HEK293 (cell line): ENCODE data around the gene TTBK1.

Experiments used
- CTCF ChIA-PET: fragments of 350-600 bp; formaldehyde crosslinking; extraction: SDS; loops from one replicate; lab custom pipeline; 2021; ENCODE audit warnings: antibody characterized with exemption; lab: Yijun Ruan, JAX
- POLR2A ChIA-PET: fragments of 300-600 bp; formaldehyde crosslinking; extraction: SDS; loops from one replicate; lab custom pipeline; 2020; ENCODE audit warnings: antibody characterized with exemption, inconsistent platforms; lab: Yijun Ruan, JAX
- H3K27ac ChIP-seq: fragments of 200-500 bp; sonication (Bioruptor generic); 2 replicates; pipeline ENCODE4 v1.5.1; 2014; ENCODE audit warnings: low read depth, low read length, control low read depth, inconsistent platforms; ENCODE audit errors: extremely low read depth
- H3K36me3 ChIP-seq, 2 experiments: fragments of 200-500 bp in 1 of 2; sonication (Bioruptor generic) in 1 of 2; 1 replicate in 1 of 2; 2 replicates in 1 of 2; pipeline ENCODE4 v1.5.1; 2014 to 2017; ENCODE audit warnings: inconsistent platforms in 2 of 2, low read length in 2 of 2; ENCODE audit not compliant: control insufficient read depth in 2 of 2, insufficient read depth in 1 of 2
- H3K4me1 ChIP-seq: fragments of 200-500 bp; sonication (Bioruptor generic); 2 replicates; pipeline ENCODE4 v1.5.1; 2014; ENCODE audit warnings: mild to moderate bottlenecking, low read length, inconsistent platforms; ENCODE audit not compliant: control insufficient read depth, insufficient read depth
- H3K4me3 ChIP-seq: 2 replicates; pipeline ENCODE4 v1.5.1; 2011; ENCODE audit warnings: low read depth, mild to moderate bottlenecking, control low read depth, low read length, moderate library complexity
- H3K9me3 ChIP-seq: fragments of 200-500 bp; sonication (Bioruptor generic); 2 replicates; pipeline ENCODE4 v1.5.1; 2014; ENCODE audit warnings: low read depth, low read length, inconsistent platforms; ENCODE audit not compliant: control insufficient read depth, insufficient read depth
- GLI2 ChIP-seq: fragments of 450-650 bp; formaldehyde crosslinking; IDR thresholded peaks from 2 replicates; pipeline ENCODE4; 2017; ENCODE audit warnings: missing biosample characterization, missing genetic modification characterization, low read depth, borderline replicate concordance
- HOXD13 ChIP-seq: sonication (generic); formaldehyde crosslinking; IDR thresholded peaks from 2 replicates; pipeline ENCODE4 v1.8.0; 2022; ENCODE audit warnings: missing genetic modification reagents, borderline replicate concordance
- KLF17 ChIP-seq: fragments of 450-650 bp; formaldehyde crosslinking; IDR thresholded peaks from 2 replicates; pipeline ENCODE4 v1.5.1; 2016; ENCODE audit warnings: missing biosample characterization, missing genetic modification characterization
- RBAK ChIP-seq: fragments of 450-650 bp; formaldehyde crosslinking; IDR thresholded peaks from 2 replicates; pipeline ENCODE4 v1.5.1; 2016; ENCODE audit warnings: missing biosample characterization, missing genetic modification characterization
- REST ChIP-seq: fragments of 450-650 bp; formaldehyde crosslinking; IDR thresholded peaks from 2 replicates; pipeline ENCODE4 v1.5.1; 2016; ENCODE audit warnings: missing biosample characterization, missing genetic modification characterization
- ZBTB10 ChIP-seq: fragments of 450-650 bp; formaldehyde crosslinking; IDR thresholded peaks from 2 replicates; pipeline ENCODE4 v1.5.1; 2016; ENCODE audit warnings: missing biosample characterization, missing genetic modification characterization
- ZNF221 ChIP-seq: fragments of 450-650 bp; formaldehyde crosslinking; IDR thresholded peaks from 2 replicates; pipeline ENCODE4 v1.5.1; 2017; ENCODE audit warnings: missing biosample characterization, missing genetic modification characterization, borderline replicate concordance
- ZNF280C ChIP-seq: fragments of 450-650 bp; formaldehyde crosslinking; IDR thresholded peaks from 2 replicates; pipeline ENCODE4 v1.5.1; 2016; ENCODE audit warnings: missing biosample characterization, missing genetic modification characterization
- ZNF473 ChIP-seq: fragments of 450-650 bp; formaldehyde crosslinking; IDR thresholded peaks from 2 replicates; pipeline ENCODE4 v1.5.1; 2017; ENCODE audit warnings: missing biosample characterization, missing genetic modification characterization
- ZNF510 ChIP-seq: fragments of 450-650 bp; formaldehyde crosslinking; IDR thresholded peaks from 2 replicates; pipeline ENCODE4 v1.5.1; 2018; ENCODE audit warnings: mild to moderate bottlenecking, missing genetic modification characterization, missing biosample characterization; ENCODE audit not compliant: insufficient replicate concordance
- ZNF518A ChIP-seq: fragments of 450-650 bp; formaldehyde crosslinking; conservative IDR thresholded peaks from 2 replicates; pipeline ENCODE4 v1.5.1; 2016; ENCODE audit warnings: low read depth, missing biosample characterization, missing genetic modification characterization
- ZNF571 ChIP-seq: fragments of 450-650 bp; formaldehyde crosslinking; IDR thresholded peaks from 2 replicates; pipeline ENCODE4 v1.5.0; 2017; ENCODE audit warnings: missing biosample characterization, missing genetic modification characterization
- ZNF585B ChIP-seq: fragments of 450-650 bp; formaldehyde crosslinking; IDR thresholded peaks from 2 replicates; pipeline ENCODE4 v1.5.1; 2016; ENCODE audit warnings: missing biosample characterization, missing genetic modification characterization
- ZNF624 ChIP-seq: fragments of 450-650 bp; formaldehyde crosslinking; IDR thresholded peaks from 2 replicates; pipeline ENCODE4 v1.5.1; 2017; ENCODE audit warnings: missing biosample characterization, missing genetic modification characterization
- ZNF629 ChIP-seq: fragments of 450-650 bp; formaldehyde crosslinking; IDR thresholded peaks from 2 replicates; pipeline ENCODE4 v1.5.1; 2017; ENCODE audit warnings: missing biosample characterization, missing genetic modification characterization
- ZNF677 ChIP-seq: fragments of 450-650 bp; IDR thresholded peaks from 2 replicates; pipeline ENCODE4 v1.5.0; 2018; ENCODE audit warnings: missing biosample characterization, mild to moderate bottlenecking, missing genetic modification characterization, moderate library complexity
- ZNF692 ChIP-seq: fragments of 450-650 bp; formaldehyde crosslinking; IDR thresholded peaks from 2 replicates; pipeline ENCODE4 v1.5.1; 2016; ENCODE audit warnings: missing biosample characterization, missing genetic modification characterization
- ZNF837 ChIP-seq: fragments of 450-650 bp; formaldehyde crosslinking; IDR thresholded peaks from 2 replicates; pipeline ENCODE4 v1.5.1; 2016; ENCODE audit warnings: missing biosample characterization, missing genetic modification characterization
- ZXDB ChIP-seq: fragments of 450-650 bp; formaldehyde crosslinking; IDR thresholded peaks from 2 replicates; pipeline ENCODE4 v1.5.1; 2016; ENCODE audit warnings: missing biosample characterization, missing genetic modification characterization

TTBK1 gene

GRCh38 chr6:43299338-43300293 lies 56.3 kb downstream of the TTBK1 start:
- Histone ChIP-seq H3K36me3 (no peaks in the 10 kb centered on the region), H3K27ac (no peak overlapping the region), H3K4me3 (no peak overlapping the region), H3K4me1 (no peaks in the 10 kb centered on the region), H3K9me3 (no peaks in the 10 kb centered on the region)
- ChIA-PET POLR2A (interaction anchor here (0.9 kb wide), 1 partner anchor 10 kb away, joined by 3 read pairs; the partner anchor contains the start of gene CRIP3), CTCF (interaction anchor here (0.6 to 1.5 kb wide), 3 partner anchors 33 to 147 kb away, joined by 3 to 6 read pairs (median 4); no protein-coding TSS in a partner anchor)
- TF ChIP-seq ZNF629 (tag by site-specific recombination) (no peak), ZNF837 (no peak), KLF17 (no peak), HOXD13 (CRISPR knock-in tag) (no peak), ZNF624 (tag by site-specific recombination) (no peak), ZNF677 (tag by site-specific recombination) (no peak), ZBTB10 (tag by site-specific recombination) (no peak), ZNF280C (tag by site-specific recombination) (no peak), GLI2 (tag by site-specific recombination) (no peak), ZNF571 (tag by site-specific recombination) (no peak), RBAK (tag by site-specific recombination) (no peak), ZNF221 (tag by site-specific recombination) (no peak), ZNF518A (tag by site-specific recombination) (no peak), ZNF585B (no peak), ZXDB (tag by site-specific recombination) (no peak), REST (no peak), ZNF510 (tag by site-specific recombination) (no peak), ZNF473 (tag by site-specific recombination) (no peak), ZNF692 (tag by site-specific recombination) (no peak)
